ENCODE measurements around the gene TRIM24. TPM values are rescaled to one million over a fixed set of nuclear protein-coding genes. Genes with fewer than 3 reads are reported as not detected.

Gene TRIM24
- total RNA-seq, 4 donors from 2014 or later: 12.1 to 26.9 (median 19.6) TPM

DNA sequence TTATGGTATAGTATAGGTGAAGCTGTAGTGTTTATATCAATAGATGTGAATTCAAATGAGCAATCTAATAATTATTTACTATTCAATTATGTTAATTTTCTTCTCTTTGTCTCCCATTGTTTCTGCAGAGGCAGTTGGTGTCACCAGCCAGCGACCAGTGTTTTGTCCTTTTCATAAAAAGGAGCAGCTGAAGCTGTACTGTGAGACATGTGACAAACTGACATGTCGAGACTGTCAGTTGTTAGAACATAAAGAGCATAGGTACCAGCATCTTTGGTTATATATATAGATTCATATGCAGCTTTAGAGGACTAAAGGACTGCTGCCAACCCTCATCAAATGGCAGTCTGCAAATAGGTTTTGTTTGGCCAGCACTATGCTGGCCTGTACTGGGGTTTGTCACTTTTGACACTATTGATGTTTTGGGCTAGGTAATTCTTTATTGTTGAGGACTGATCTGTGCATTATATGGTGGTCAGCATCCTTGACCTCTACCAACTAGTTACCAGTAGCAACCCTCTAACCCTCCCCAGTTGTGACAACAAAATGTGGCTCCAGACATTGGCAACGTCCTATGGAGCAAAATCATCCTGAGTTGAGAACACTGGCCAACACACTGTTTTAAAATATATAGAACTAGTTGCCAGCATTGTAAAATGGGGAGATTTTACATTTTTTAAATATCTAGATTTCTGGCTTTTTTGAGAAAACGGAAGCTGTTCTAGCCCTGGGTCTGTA is 59.2 kb downstream of the TRIM24 start:
- H3K4me3 ChIP-seq: no peak overlapping the region
- TF ChIP-seq, protein P1, sequence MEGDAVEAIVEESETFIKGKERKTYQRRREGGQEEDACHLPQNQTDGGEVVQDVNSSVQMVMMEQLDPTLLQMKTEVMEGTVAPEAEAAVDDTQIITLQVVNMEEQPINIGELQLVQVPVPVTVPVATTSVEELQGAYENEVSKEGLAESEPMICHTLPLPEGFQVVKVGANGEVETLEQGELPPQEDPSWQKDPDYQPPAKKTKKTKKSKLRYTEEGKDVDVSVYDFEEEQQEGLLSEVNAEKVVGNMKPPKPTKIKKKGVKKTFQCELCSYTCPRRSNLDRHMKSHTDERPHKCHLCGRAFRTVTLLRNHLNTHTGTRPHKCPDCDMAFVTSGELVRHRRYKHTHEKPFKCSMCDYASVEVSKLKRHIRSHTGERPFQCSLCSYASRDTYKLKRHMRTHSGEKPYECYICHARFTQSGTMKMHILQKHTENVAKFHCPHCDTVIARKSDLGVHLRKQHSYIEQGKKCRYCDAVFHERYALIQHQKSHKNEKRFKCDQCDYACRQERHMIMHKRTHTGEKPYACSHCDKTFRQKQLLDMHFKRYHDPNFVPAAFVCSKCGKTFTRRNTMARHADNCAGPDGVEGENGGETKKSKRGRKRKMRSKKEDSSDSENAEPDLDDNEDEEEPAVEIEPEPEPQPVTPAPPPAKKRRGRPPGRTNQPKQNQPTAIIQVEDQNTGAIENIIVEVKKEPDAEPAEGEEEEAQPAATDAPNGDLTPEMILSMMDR (IDR thresholded peaks at IDR 0.05): no peak
- TF ChIP-seq POLR2A (IDR thresholded peaks at IDR 0.05) (no peak), EP300 (IDR thresholded peaks at IDR 0.05; ENCODE audit: low read depth) (no peak), POLR2AphosphoS5 (IDR thresholded peaks at IDR 0.05) (no peak)
- H3K4me1 ChIP-seq: no peaks in the 10 kb centered on the region
- H3K36me3 ChIP-seq: peaks cover 0 to 54% (median 14%) of the 10 kb centered on the region in 4 donors
- H3K9me3 ChIP-seq: no peaks in the 10 kb centered on the region
- intact Hi-C loops (cut with DNase I; ENCODE audit: low total_unique reads) (no loop called here), in situ Hi-C loops (cut with MboI; ENCODE audit: low pct_ligation_motif_present in 1 of 4, low pct_unique_long_range_greater_than_20kb in 1 of 4, low sequenced_read_pairs in 3 of 4) (no loop called here)
- H3K27ac ChIP-seq: no peak overlapping the region
- WGBS, 2 donors (ENCODE audit: low coverage in 1 of 2): 96 to 98% methylated on average over 3 to 4 of the region's 4 CpGs
- no peaks in the 10 kb centered on the region for H3K27me3 ChIP-seq
- DNase-seq: no peak

DNA sequence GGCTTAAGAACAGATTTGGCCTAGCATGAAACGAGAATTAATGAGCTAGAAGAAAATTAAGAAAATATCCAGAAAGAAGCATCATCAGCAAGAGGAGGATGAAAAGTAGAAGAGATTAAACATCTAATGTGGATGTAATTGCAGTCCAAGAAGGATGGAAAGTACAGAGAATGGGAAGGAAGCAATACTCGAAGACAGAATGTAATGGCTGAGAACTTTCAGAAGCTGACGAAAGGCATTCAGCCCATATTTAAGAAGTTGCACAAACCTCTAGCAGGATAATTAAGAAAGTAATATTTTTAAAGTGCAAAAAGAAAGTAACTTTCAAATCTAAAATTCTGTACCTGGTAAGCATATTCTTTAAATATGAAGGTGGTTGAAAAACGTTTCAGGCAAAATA is 60.7 kb downstream of the TRIM24 start:
- TF ChIP-seq POLR2A (IDR thresholded peaks at IDR 0.05) (no peak), EP300 (IDR thresholded peaks at IDR 0.05; ENCODE audit: low read depth) (no peak), POLR2AphosphoS5 (IDR thresholded peaks at IDR 0.05) (no peak)
- TF ChIP-seq, protein P1 (IDR thresholded peaks at IDR 0.05): no peak
- no peak overlapping the region for H3K27ac ChIP-seq

DNA sequence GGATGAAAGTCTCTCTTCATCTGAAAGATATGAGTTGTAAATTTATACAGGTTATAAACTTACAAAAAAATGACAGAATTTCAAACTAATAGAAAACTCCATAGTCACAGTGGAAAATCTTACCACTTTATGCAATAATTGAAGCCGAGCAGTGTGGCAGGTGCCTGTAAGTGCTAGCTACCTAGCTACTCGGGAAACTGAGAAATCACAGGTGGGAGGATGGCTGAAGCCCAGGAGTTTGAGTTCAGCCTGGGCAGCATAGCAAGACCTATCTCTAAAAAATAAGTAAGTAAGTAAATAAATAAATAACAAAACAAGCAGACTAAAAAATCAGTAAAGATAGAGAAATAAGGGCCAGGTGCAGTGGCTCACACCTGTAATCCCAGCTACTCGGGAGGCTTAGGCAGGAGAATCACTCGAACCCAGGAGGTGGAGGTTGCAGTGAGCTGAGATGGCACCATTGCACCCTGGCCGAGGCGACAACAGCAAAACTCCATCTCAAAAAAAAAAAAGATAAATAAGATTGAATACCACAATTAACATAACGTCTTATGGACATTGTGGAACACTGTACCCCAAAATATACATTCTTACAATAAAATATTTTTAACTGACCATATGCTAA is 61.9 kb downstream of the TRIM24 start:
- intact Hi-C loops (cut with DNase I; ENCODE audit: low total_unique reads) (no loop called here), in situ Hi-C loops (cut with MboI; ENCODE audit: low pct_ligation_motif_present in 1 of 4, low pct_unique_long_range_greater_than_20kb in 1 of 4, low sequenced_read_pairs in 3 of 4) (no loop called here)
- WGBS, 2 donors (ENCODE audit: low coverage in 1 of 2): 97 to 98% methylated on average over 6 to 7 of the region's 7 CpGs
- Histone ChIP-seq H3K27me3 (no peaks in the 10 kb centered on the region), H3K27ac (no peak overlapping the region), H3K9me3 (peaks cover 16 to 20% of the 10 kb centered on the region in 2 donors), H3K36me3 (peaks cover 0 to 72% (median 24%) of the 10 kb centered on the region in 4 donors), H3K4me3 (no peak overlapping the region), H3K4me1 (no peaks in the 10 kb centered on the region)
- TF ChIP-seq EP300 (IDR thresholded peaks at IDR 0.05; ENCODE audit: low read depth): no peak
- no peak for DNase-seq

More for the DNA sequence above, 60.7 kb downstream of the TRIM24 start:
- no peaks in the 10 kb centered on the region for H3K27me3 ChIP-seq
- H3K9me3 ChIP-seq: peaks cover 5 to 8% of the 10 kb centered on the region in 2 donors
- peaks cover 0 to 63% (median 18%) of the 10 kb centered on the region in 4 donors for H3K36me3 ChIP-seq
- intact Hi-C loops (cut with DNase I; ENCODE audit: low total_unique reads) (no loop called here), in situ Hi-C loops (cut with MboI; ENCODE audit: low pct_ligation_motif_present in 1 of 4, low pct_unique_long_range_greater_than_20kb in 1 of 4, low sequenced_read_pairs in 3 of 4) (no loop called here)
- H3K4me1 ChIP-seq: no peaks in the 10 kb centered on the region
- 89 to 94% methylated on average over 4 of the region's 4 CpGs for WGBS, 2 donors (ENCODE audit: low coverage in 1 of 2)
- H3K4me3 ChIP-seq: no peak overlapping the region
- no peak for DNase-seq

DNA sequence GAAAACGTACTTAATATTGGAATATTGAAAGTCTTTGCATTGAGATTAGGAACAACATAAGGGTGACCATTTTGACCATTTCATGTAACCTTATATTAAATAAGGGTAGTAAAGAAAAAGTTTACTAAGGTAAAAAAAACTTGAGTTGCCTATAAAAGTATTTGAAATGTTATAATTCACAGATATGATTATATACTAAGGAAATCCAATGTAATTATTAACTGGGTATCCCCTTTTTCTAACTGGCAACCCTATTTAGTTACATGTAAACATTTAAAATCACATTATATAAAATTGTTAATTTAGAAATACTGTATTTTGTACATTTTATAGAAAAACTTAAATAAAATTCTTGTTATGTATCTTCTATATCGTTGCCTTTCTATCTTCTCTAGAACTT is 64.2 kb downstream of the TRIM24 start:
- in situ Hi-C loops (cut with MboI; ENCODE audit: low pct_ligation_motif_present in 1 of 4, low pct_unique_long_range_greater_than_20kb in 1 of 4, low sequenced_read_pairs in 3 of 4) (no loop called here), intact Hi-C loops (cut with DNase I; ENCODE audit: low total_unique reads) (no loop called here)
- Histone ChIP-seq H3K4me1 (no peaks in the 10 kb centered on the region), H3K27ac (no peak overlapping the region), H3K27me3 (no peaks in the 10 kb centered on the region), H3K9me3 (peaks cover 37 to 41% of the 10 kb centered on the region in 2 donors), H3K36me3 (peaks cover 0 to 76% (median 31%) of the 10 kb centered on the region in 4 donors), H3K4me3 (no peak overlapping the region)
- TF ChIP-seq, protein P1 (IDR thresholded peaks at IDR 0.05): no peak
- TF ChIP-seq POLR2A (IDR thresholded peaks at IDR 0.05) (no peak), EP300 (IDR thresholded peaks at IDR 0.05; ENCODE audit: low read depth) (no peak), POLR2AphosphoS5 (IDR thresholded peaks at IDR 0.05) (no peak)
- WGBS, 2 donors (ENCODE audit: low coverage in 1 of 2): 90 to 93% methylated on average over 2 of the region's 2 CpGs
- no peak for DNase-seq
